ENCODE results near the gene RPP30.
A peak's percentile ranks its signal among the peaks of the same experiment; 100 is the strongest.
"Not testable (repeated sequence)": the region's sequence is repeated elsewhere in the genome, so short reads cannot be mapped to it uniquely, and the experiment has no call there.

RPP30 gene

DNA sequence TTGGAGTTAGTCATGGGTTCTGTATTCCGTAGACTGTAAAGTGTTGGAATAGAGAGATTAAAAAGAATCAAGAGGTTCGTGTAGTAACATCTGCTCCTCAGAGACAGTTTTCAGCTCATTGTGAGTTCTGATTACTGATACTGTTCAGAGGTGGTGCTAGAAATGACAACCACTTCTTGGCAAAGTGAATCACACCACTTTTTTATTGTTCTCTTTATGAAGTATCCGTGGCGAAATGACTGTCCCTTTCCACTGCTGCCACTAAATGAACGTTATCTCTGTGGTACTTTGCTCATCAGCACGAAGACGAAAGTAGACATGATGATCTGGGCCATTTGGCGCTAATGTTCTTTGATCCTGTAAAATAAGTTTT, 860 bp downstream of the RPP30 start:
- no peak for DNase-seq

DNA sequence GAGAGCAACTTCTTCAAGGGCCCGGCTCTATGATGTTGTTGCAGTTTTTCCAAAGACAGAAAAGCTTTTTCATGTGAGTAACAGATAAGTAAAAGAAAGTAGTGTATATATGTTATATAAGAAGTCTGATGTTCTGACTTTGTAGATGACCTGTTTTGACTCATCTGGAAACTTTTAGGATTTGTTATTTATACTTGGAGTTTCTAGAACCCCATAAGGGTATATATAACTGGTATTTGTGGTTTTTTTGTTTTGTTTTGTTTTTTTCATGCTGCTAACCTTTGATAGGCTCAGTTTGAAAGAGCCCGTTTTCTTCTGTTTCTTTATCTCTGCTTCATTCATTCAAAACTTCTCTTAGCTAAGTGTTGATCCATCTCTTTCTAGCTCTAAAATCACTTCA, 7.3 kb downstream of the RPP30 start:
- DNase-seq: no peak

GRCh38 chr10:90880059-90880719, 8.4 kb downstream of the RPP30 start:
- not testable (repeated sequence) for DNase-seq

DNA sequence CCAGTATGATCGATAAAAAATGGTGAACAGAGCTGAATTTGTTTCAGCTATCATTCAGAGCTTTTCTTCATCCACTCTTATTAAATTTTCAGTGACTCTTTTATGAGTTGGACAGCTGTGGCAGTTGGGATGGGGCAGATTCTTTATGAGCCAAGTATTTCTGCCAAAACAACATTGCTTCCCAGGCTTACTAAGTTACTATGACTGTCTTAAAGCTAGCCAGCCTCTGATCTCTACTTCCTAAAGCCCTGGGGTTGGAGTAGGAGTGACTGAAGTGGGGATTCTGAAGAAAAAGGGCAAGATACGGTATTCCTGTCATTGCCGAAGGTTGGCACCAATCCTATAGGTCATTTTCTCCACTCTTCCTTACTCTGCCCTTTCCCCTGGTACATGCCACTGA, 12.7 kb downstream of the RPP30 start:
- DNase-seq: no peak

GRCh38 chr10:90885176-90885575, 13.4 kb downstream of the RPP30 start:
- no peak for DNase-seq

DNA sequence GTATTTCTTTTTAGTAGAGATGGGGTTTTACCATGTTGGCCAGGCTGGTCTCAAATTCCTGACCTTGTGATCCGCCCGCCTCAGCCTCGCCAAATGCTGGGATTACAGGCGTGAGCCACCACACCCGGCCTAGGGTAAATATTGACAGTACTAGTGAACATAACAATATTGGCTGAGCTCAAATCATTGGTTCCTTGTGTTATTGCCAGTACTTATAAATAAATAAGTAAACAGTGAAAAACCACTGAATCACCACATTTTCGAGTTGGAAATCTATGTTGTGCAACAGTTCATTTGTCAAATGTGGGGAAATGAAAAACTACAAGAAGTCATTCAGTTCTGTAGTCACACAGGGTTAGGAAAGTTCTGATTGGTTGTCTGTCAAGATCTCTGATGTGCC, 15.8 kb downstream of the RPP30 start:
- no peak for DNase-seq

DNA sequence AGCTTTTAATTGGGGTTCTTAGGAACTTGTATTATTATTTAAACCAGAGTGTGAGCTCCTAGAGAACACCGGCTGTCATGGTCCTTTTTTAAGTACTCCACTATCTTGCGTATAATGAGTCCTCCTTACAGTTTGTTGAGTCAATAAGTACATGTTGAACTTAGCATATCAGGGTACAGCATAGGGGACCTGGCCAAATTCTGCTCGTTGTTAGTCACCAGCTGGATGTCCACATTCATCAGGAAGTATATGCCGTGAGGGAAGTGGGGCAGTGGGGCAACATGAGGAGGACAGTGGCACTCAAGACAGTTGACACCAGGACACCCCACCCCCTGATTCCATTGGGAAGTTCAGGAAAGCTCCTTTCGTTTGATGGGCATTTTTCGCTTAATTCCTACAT, 16.6 kb downstream of the RPP30 start:
- DNase-seq: no peak

GRCh38 chr10:90889636-90890035, 17.9 kb downstream of the RPP30 start:
- no peak for DNase-seq

GRCh38 chr10:90890347-90890746, 18.6 kb downstream of the RPP30 start:
- DNase-seq: no peak

- no peak for DNase-seq
Observed at GRCh38 chr10:90893190-90893589, 21.4 kb downstream of the RPP30 start.

GRCh38 chr10:90896916-90897315, 25.1 kb downstream of the RPP30 start:
- DNase-seq: not testable (repeated sequence)

GRCh38 chr10:90905925-90906324, 34.2 kb downstream of the RPP30 start:
- DNase-seq: no peak

DNA sequence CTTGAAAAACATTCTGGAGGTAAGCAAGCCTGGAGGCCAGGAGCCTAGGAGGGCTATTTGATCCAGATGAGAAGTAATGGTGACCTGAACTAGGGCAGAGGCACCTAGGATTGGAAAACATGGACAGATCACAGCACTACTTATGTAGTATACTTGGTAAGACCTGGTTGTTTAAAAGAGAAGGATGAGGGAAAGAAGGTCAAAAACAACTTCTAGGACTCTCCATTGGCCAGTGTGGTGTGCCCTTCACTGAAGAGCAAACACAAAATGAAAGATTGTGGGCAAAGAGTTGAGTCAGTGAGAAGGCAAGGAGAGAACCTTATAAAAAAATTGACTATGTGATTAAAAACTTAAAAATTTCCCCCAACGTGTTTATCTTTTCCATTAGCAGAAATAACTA, 34.8 kb downstream of the RPP30 start:
- no peak for DNase-seq

GRCh38 chr10:90911133-90912051, 39.6 kb downstream of the RPP30 start:
- DNase-seq: peak; percentile 1 to 24

- DNase-seq: no peak
Observed at GRCh38 chr10:90912174-90912573, 40.4 kb downstream of the RPP30 start.

- DNase-seq: no peak
Observed at GRCh38 chr10:90912854-90913479, 41.2 kb downstream of the RPP30 start.

DNA sequence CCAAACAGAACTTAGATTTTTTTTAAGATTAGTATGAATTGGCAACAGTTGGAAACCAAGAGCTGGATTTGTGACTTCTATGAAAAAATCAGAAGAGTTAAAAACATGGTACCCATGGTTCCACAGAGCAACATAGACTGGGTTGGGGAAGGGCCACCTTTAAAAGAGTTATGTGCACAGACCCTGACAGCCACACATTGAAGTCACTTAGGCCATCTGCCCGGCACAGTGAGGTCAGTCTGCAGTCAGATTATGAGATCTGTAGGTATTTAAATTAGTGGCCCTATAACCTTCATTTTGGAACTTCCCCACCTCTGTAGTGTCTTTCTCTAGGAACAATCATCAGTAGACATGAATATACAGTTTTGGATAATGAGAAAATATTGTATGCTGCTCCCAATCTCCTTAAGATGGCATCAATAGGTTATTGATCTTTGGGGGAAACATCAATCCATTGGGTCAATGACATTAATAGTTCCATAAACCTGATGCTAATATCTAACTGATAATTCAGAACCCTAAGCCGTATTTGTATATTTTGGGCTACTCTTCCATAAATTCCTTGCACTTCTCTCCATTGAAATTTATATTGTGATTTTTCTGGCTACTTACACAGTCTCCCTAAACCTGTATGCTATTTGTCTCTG, 42.1 kb downstream of the RPP30 start:
- no peak for DNase-seq

DNA sequence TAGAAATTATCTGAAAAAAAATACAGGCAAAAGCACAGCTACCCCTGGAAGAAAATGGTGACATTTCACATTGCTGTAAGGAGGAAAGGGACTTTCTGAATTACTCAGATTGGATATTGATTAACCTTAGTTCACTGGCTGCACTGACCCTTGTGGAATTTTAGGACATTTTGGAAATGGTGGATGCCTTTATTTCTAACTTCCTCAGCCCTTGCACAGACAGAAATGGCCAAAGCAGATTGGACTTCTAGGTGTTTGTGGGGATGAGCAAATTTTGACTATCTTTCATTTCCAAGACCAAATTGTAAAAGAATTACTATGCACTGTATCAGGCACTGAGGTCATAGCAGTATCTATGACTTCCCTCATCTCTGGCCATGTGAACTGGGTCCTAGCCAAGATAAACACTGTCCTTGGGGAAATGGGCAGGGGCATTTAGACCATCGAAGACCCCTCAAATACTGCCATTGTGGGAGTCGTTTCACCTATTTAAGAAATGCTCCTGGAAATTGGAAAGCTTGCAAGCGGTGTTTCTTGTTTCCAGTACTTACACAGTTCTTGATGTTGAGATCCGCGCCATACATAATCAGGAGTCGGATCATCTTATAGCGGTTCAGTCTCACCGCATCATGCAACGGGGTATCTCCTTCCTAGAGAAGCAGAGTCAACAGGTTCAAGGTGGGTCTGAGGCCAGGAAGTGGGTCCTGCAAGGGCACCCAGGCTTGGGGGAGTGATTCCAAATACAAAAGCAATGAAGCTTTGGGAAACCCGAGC, 43.4 kb downstream of the RPP30 start:
- DNase-seq: no peak

DNA sequence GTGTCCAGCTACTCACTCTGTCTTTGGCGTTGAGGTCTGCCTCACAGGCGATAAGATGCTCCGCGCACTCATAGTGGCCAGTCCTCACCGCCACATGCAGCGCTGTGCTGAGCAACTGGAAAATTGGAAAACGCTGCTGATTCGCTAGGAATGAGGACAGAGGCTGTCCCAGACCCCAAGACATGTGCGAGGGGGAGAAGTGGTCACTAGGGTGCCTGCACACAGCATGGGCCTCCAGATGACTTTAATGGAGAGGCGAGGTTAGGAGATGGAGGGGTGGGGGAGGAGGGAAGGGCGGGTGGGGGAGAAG, 43.9 kb downstream of the RPP30 start:
- DNase-seq: no peak

GRCh38 chr10:90916392-90917237, 44.8 kb downstream of the RPP30 start:
- DNase-seq: no peak

- DNase-seq: no peak
Observed at GRCh38 chr10:90917238-90917967, 45.6 kb downstream of the RPP30 start.

Data from NCI-H524 (cell line).